Neuronal stem cell (in vitro differentiated cells): Measurements from ENCODE around the gene PARM1.

ENCODE experiments used
- DNase-seq: peaks from one replicate; pipeline ENCODE4 v3.0.0-alpha.2; 2013; ENCODE audit warnings: low spot score
- H2AFZ ChIP-seq: one replicate; pipeline ENCODE4 v1.6.1; 2013; ENCODE audit warnings: mild to moderate bottlenecking, low read length, inconsistent platforms
- H2AK5ac ChIP-seq: 2 replicates; pipeline ENCODE4 v1.6.1; 2013; ENCODE audit warnings: low read depth, mild to moderate bottlenecking, inconsistent platforms, low read length, moderate library complexity, mixed read lengths
- H2BK120ac ChIP-seq: 2 replicates; pipeline ENCODE4 v1.6.1; 2013; ENCODE audit warnings: low read depth, mild to moderate bottlenecking, inconsistent platforms, low read length, moderate library complexity, mixed read lengths
- H2BK12ac ChIP-seq: one replicate; pipeline ENCODE4 v1.6.1; 2013; ENCODE audit warnings: low read length, inconsistent platforms
- H2BK15ac ChIP-seq: 2 replicates; pipeline ENCODE4 v1.6.1; 2013; ENCODE audit warnings: mild to moderate bottlenecking, low read length, inconsistent platforms, mixed read lengths
- H2BK5ac ChIP-seq: one replicate; pipeline ENCODE4 v1.6.1; 2013; ENCODE audit warnings: inconsistent platforms, mild to moderate bottlenecking, low read length, moderate library complexity
- H3K14ac ChIP-seq: one replicate; pipeline ENCODE4 v1.6.1; 2013; ENCODE audit warnings: low read length, inconsistent platforms
- H3K18ac ChIP-seq: 2 replicates; pipeline ENCODE4 v1.6.1; 2013; ENCODE audit warnings: low read length, inconsistent platforms
- H3K23ac ChIP-seq: 2 replicates; pipeline ENCODE4 v1.6.1; 2013; ENCODE audit warnings: low read depth, mild to moderate bottlenecking, mixed read lengths, low read length, inconsistent platforms; ENCODE audit not compliant: poor library complexity
- H3K27ac ChIP-seq: replicated peaks from 3 replicates; pipeline ENCODE4 v1.5.1; 2013; ENCODE audit warnings: low read length, inconsistent platforms
- H3K27me3 ChIP-seq, 3 experiments: 2 replicates each; pipeline ENCODE4 v1.6.1; 2013; ENCODE audit warnings: low read length in 3 of 3, mild to moderate bottlenecking in 2 of 3, inconsistent platforms in 1 of 3, low read depth in 1 of 3, mixed read lengths in 1 of 3, moderate library complexity in 1 of 3; ENCODE audit not compliant: control insufficient read depth in 3 of 3, insufficient read depth in 3 of 3
- H3K36me3 ChIP-seq, 2 donors: replicated peaks in 1 of 2; 2 replicates each; pipeline ENCODE4 v1.6.1; 2013; ENCODE audit warnings: low read length in 2 of 2; ENCODE audit not compliant: control insufficient read depth in 2 of 2, insufficient read depth in 2 of 2
- H3K4ac ChIP-seq: 2 replicates; pipeline ENCODE4 v1.6.1; 2013; ENCODE audit warnings: inconsistent platforms, mild to moderate bottlenecking, low read length, moderate library complexity
- H3K4me1 ChIP-seq, 2 donors: 1 replicate in 1 of 2; 2 replicates in 1 of 2; pipeline ENCODE4 v1.6.1; 2013; ENCODE audit warnings: low read length in 2 of 2, low read depth in 1 of 2; ENCODE audit not compliant: control insufficient read depth in 2 of 2, insufficient read depth in 1 of 2
- H3K4me2 ChIP-seq: one replicate; pipeline ENCODE4 v1.6.1; 2013; ENCODE audit warnings: mild to moderate bottlenecking, low read length, inconsistent platforms; ENCODE audit not compliant: insufficient read depth, poor library complexity, severe bottlenecking
- H3K4me3 ChIP-seq, 2 donors: 2 replicates each; pipeline ENCODE4 v1.5.1; 2013; ENCODE audit warnings: low read length in 2 of 2, mild to moderate bottlenecking in 2 of 2, inconsistent platforms in 1 of 2, moderate library complexity in 1 of 2
- H3K79me1 ChIP-seq: one replicate; pipeline ENCODE4 v1.6.1; 2013; ENCODE audit warnings: low read depth, mild to moderate bottlenecking, inconsistent platforms, low read length, moderate library complexity
- H3K9ac ChIP-seq: one replicate; pipeline ENCODE4 v1.6.1; 2013; ENCODE audit warnings: mild to moderate bottlenecking, low read depth, low read length, inconsistent platforms; ENCODE audit not compliant: poor library complexity
- H3K9me3 ChIP-seq, 2 donors: replicated peaks in 1 of 2; 2 replicates each; pipeline versions ENCODE3 to v1.6.1; 2013; ENCODE audit warnings: low read length in 2 of 2, mild to moderate bottlenecking in 2 of 2, inconsistent platforms in 1 of 2, low read depth in 1 of 2, mixed read lengths in 1 of 2, moderate library complexity in 1 of 2; ENCODE audit not compliant: control insufficient read depth in 2 of 2, insufficient read depth in 1 of 2
- H4K8ac ChIP-seq: one replicate; pipeline ENCODE4 v1.6.1; 2013; ENCODE audit warnings: low read depth, mild to moderate bottlenecking, inconsistent platforms, low read length, moderate library complexity
- H4K91ac ChIP-seq: one replicate; pipeline ENCODE4 v1.6.1; 2013; ENCODE audit warnings: low read length, low read depth, mild to moderate bottlenecking, inconsistent platforms; ENCODE audit not compliant: poor library complexity
- WGBS, 2 donors: extraction: QIAGEN DNeasy Blood & Tissue Kit; methylation state at CpG; one replicate each; pipeline ENCODE4 v1.1.7; 2013; ENCODE audit warnings: missing lambda C conversion rate in 2 of 2, mixed read lengths in 1 of 2; ENCODE audit not compliant: insufficient read length in 2 of 2, insufficient replicate concordance in 1 of 2; ENCODE audit errors: extremely low coverage in 2 of 2; 5-methylcytosine and 5-hydroxymethylcytosine counted together

The PARM1 gene

GRCh38 chr4:75087865-75088264, 154.9 kb downstream of the PARM1 start:
- no peak overlapping the region for H4K91ac ChIP-seq
- no peaks in the 10 kb centered on the region for H3K27me3 ChIP-seq
- no peaks in the 10 kb centered on the region for H3K4me1 ChIP-seq
- no peak overlapping the region for H4K8ac ChIP-seq
- H3K9ac ChIP-seq: no peak overlapping the region
- H3K27ac ChIP-seq: no peak overlapping the region
- no peak overlapping the region for H2BK5ac ChIP-seq
- H3K14ac ChIP-seq: no peak overlapping the region
- no CpG with 5 or more reads among the region's 2 CpGs for WGBS, 2 donors
- no peak for DNase-seq
- H3K9me3 ChIP-seq: no peaks in the 10 kb centered on the region
- no peak overlapping the region for H2AFZ ChIP-seq
- H2BK15ac ChIP-seq: no peak overlapping the region
- H3K23ac ChIP-seq: no peak overlapping the region
- H3K36me3 ChIP-seq: no peaks in the 10 kb centered on the region
- H2BK120ac ChIP-seq: no peak overlapping the region
- no peak overlapping the region for H3K4ac ChIP-seq
- H3K79me1 ChIP-seq: no peaks in the 10 kb centered on the region
- no peak overlapping the region for H3K4me2 ChIP-seq
- no peak overlapping the region for H2AK5ac ChIP-seq
- H3K4me3 ChIP-seq: no peak overlapping the region
- no peak overlapping the region for H3K18ac ChIP-seq
- no peak overlapping the region for H2BK12ac ChIP-seq

- no peak for DNase-seq
- no peak overlapping the region for H2BK5ac ChIP-seq
- H2BK120ac ChIP-seq: no peak overlapping the region
- no peak overlapping the region for H3K18ac ChIP-seq
- no peak overlapping the region for H3K27ac ChIP-seq
- no peak overlapping the region for H4K8ac ChIP-seq
- H3K14ac ChIP-seq: no peak overlapping the region
- H3K4me1 ChIP-seq: no peaks in the 10 kb centered on the region
- no peaks in the 10 kb centered on the region for H3K36me3 ChIP-seq
- H3K27me3 ChIP-seq: no peaks in the 10 kb centered on the region
- no CpG with 5 or more reads among the region's 4 CpGs for WGBS, 2 donors
- H2BK12ac ChIP-seq: no peak overlapping the region
- H3K9ac ChIP-seq: no peak overlapping the region
- H3K4ac ChIP-seq: no peak overlapping the region
- no peak overlapping the region for H2BK15ac ChIP-seq
- H3K4me2 ChIP-seq: no peak overlapping the region
- H2AFZ ChIP-seq: no peak overlapping the region
- H3K79me1 ChIP-seq: no peaks in the 10 kb centered on the region
- H2AK5ac ChIP-seq: no peak overlapping the region
- H3K9me3 ChIP-seq: no peaks in the 10 kb centered on the region
- no peak overlapping the region for H3K23ac ChIP-seq
- H4K91ac ChIP-seq: no peak overlapping the region
- H3K4me3 ChIP-seq: no peak overlapping the region
Observed at GRCh38 chr4:75089206-75089605, 156.3 kb downstream of the PARM1 start.

- Histone ChIP-seq H3K14ac (no peak overlapping the region), H2BK15ac (no peak overlapping the region), H3K9me3 (no peaks in the 10 kb centered on the region), H2AK5ac (no peak overlapping the region), H2AFZ (no peak overlapping the region), H3K23ac (no peak overlapping the region), H3K4ac (no peak overlapping the region), H3K4me2 (no peak overlapping the region), H3K27ac (no peak overlapping the region), H3K27me3 (no peaks in the 10 kb centered on the region), H2BK5ac (no peak overlapping the region), H3K4me1 (no peaks in the 10 kb centered on the region), H4K91ac (no peak overlapping the region), H2BK12ac (no peak overlapping the region), H3K79me1 (no peaks in the 10 kb centered on the region), H3K36me3 (no peaks in the 10 kb centered on the region), H4K8ac (no peak overlapping the region), H3K9ac (no peak overlapping the region), H3K18ac (no peak overlapping the region), H2BK120ac (no peak overlapping the region), H3K4me3 (no peak overlapping the region)
- no CpG with 5 or more reads among the region's 3 CpGs for WGBS, 2 donors
- DNase-seq: no peak
Observed at GRCh38 chr4:75099321-75099720, 166.4 kb downstream of the PARM1 start.
